ENCODE measurements around the gene CHST8.

CHST8 gene

GRCh38 chr19:33718651-33719254, 97.0 kb downstream of the CHST8 start:
- Histone ChIP-seq H3K18ac (ENCODE audit: low read depth in 1 of 2, low read length in 2 of 2) (no peak overlapping the region), H3K27ac (ENCODE audit: low read length, poor library complexity, severe bottlenecking) (no peak overlapping the region), H3K4me3 (ENCODE audit: insufficient read depth in 1 of 2, low read depth in 1 of 2, low read length in 2 of 2) (no peak overlapping the region), H3K23ac (ENCODE audit: low read length in 2 of 2) (no peak overlapping the region), H3K79me1 (replicated peaks; ENCODE audit: low read length, poor library complexity, severe bottlenecking) (no peaks in the 10 kb centered on the region), H2BK120ac (ENCODE audit: low read depth, low read length) (no peak overlapping the region), H3K36me3 (ENCODE audit: control insufficient read depth in 1 of 2, insufficient read depth in 2 of 2, low read depth in 1 of 2, low read length in 2 of 2) (no peaks in the 10 kb centered on the region), H3K14ac (ENCODE audit: low read length in 2 of 2) (no peak overlapping the region), H4K8ac (ENCODE audit: low read length) (no peak overlapping the region), H2BK12ac (ENCODE audit: low read length in 2 of 2) (no peak overlapping the region), H3K9me3 (ENCODE audit: control insufficient read depth, low read length) (peaks cover 9% of the 10 kb centered on the region), H3K27me3 (ENCODE audit: control insufficient read depth in 1 of 2, insufficient read depth in 1 of 2, low read length in 2 of 2) (no peaks in the 10 kb centered on the region), H3K4ac (ENCODE audit: low read depth in 1 of 2, low read length in 2 of 2) (no peak overlapping the region), H3K4me2 (ENCODE audit: low read length, poor library complexity, severe bottlenecking) (no peak overlapping the region), H2AFZ (ENCODE audit: low read depth, low read length) (no peak overlapping the region), H3K9ac (ENCODE audit: low read length) (no peak overlapping the region), H2BK15ac (ENCODE audit: low read depth, poor library complexity, severe bottlenecking) (no peak overlapping the region), H2BK5ac (ENCODE audit: low read depth, low read length, poor library complexity, severe bottlenecking) (no peak overlapping the region), H3K4me1 (ENCODE audit: control insufficient read depth, insufficient read depth, low read depth, low read length) (no peaks in the 10 kb centered on the region), H4K91ac (ENCODE audit: low read length) (no peak overlapping the region), H2AK5ac (ENCODE audit: low read length, severe bottlenecking) (no peak overlapping the region)
- DNase-seq = no peak
- WGBS = 65% methylated on average over 8 of the region's 12 CpGs

GRCh38 chr19:33719366-33720154, 97.8 kb downstream of the CHST8 start:
- no peaks in the 10 kb centered on the region for H3K27me3 ChIP-seq (ENCODE audit: control insufficient read depth in 1 of 2, insufficient read depth in 1 of 2, low read length in 2 of 2)
- no peak overlapping the region for H3K18ac ChIP-seq (ENCODE audit: low read depth in 1 of 2, low read length in 2 of 2)
- H3K4ac ChIP-seq (ENCODE audit: low read depth in 1 of 2, low read length in 2 of 2) = no peak overlapping the region
- no peak for DNase-seq
- no peak overlapping the region for H3K4me2 ChIP-seq (ENCODE audit: low read length, poor library complexity, severe bottlenecking)
- H3K9ac ChIP-seq (ENCODE audit: low read length) = no peak overlapping the region
- no peak overlapping the region for H3K27ac ChIP-seq (ENCODE audit: low read length, poor library complexity, severe bottlenecking)
- H4K8ac ChIP-seq (ENCODE audit: low read length) = no peak overlapping the region
- 68% methylated on average over 12 of the region's 13 CpGs for WGBS
- no peak overlapping the region for H3K4me3 ChIP-seq (ENCODE audit: insufficient read depth in 1 of 2, low read depth in 1 of 2, low read length in 2 of 2)
- no peak overlapping the region for H2BK12ac ChIP-seq (ENCODE audit: low read length in 2 of 2)
- no peak overlapping the region for H2BK5ac ChIP-seq (ENCODE audit: low read depth, low read length, poor library complexity, severe bottlenecking)
- no peak overlapping the region for H4K91ac ChIP-seq (ENCODE audit: low read length)
- H3K79me1 ChIP-seq (replicated peaks; ENCODE audit: low read length, poor library complexity, severe bottlenecking) = no peaks in the 10 kb centered on the region
- no peak overlapping the region for H2BK15ac ChIP-seq (ENCODE audit: low read depth, poor library complexity, severe bottlenecking)
- H3K23ac ChIP-seq (ENCODE audit: low read length in 2 of 2) = no peak overlapping the region
- H2AK5ac ChIP-seq (ENCODE audit: low read length, severe bottlenecking) = no peak overlapping the region
- no peaks in the 10 kb centered on the region for H3K36me3 ChIP-seq (ENCODE audit: control insufficient read depth in 1 of 2, insufficient read depth in 2 of 2, low read depth in 1 of 2, low read length in 2 of 2)
- no peak overlapping the region for H2AFZ ChIP-seq (ENCODE audit: low read depth, low read length)
- H2BK120ac ChIP-seq (ENCODE audit: low read depth, low read length) = no peak overlapping the region
- H3K4me1 ChIP-seq (ENCODE audit: control insufficient read depth, insufficient read depth, low read depth, low read length) = no peaks in the 10 kb centered on the region
- H3K9me3 ChIP-seq (ENCODE audit: control insufficient read depth, low read length) = peaks cover 9% of the 10 kb centered on the region
- H3K14ac ChIP-seq (ENCODE audit: low read length in 2 of 2) = no peak overlapping the region

GRCh38 chr19:33720155-33720493, 98.4 kb downstream of the CHST8 start:
- H3K23ac ChIP-seq (ENCODE audit: low read length in 2 of 2) = no peak overlapping the region
- DNase-seq = no peak
- H3K18ac ChIP-seq (ENCODE audit: low read depth in 1 of 2, low read length in 2 of 2) = no peak overlapping the region
- WGBS = 81% methylated on average over 3 of the region's 3 CpGs
- H3K27ac ChIP-seq (ENCODE audit: low read length, poor library complexity, severe bottlenecking) = no peak overlapping the region
- H2AK5ac ChIP-seq (ENCODE audit: low read length, severe bottlenecking) = no peak overlapping the region
- H3K79me1 ChIP-seq (replicated peaks; ENCODE audit: low read length, poor library complexity, severe bottlenecking) = no peaks in the 10 kb centered on the region
- H3K27me3 ChIP-seq (ENCODE audit: control insufficient read depth in 1 of 2, insufficient read depth in 1 of 2, low read length in 2 of 2) = no peaks in the 10 kb centered on the region
- H3K4me3 ChIP-seq (ENCODE audit: insufficient read depth in 1 of 2, low read depth in 1 of 2, low read length in 2 of 2) = no peak overlapping the region
- H2BK15ac ChIP-seq (ENCODE audit: low read depth, poor library complexity, severe bottlenecking) = no peak overlapping the region
- no peak overlapping the region for H2BK12ac ChIP-seq (ENCODE audit: low read length in 2 of 2)
- H2BK5ac ChIP-seq (ENCODE audit: low read depth, low read length, poor library complexity, severe bottlenecking) = no peak overlapping the region
- H3K4me2 ChIP-seq (ENCODE audit: low read length, poor library complexity, severe bottlenecking) = no peak overlapping the region
- no peak overlapping the region for H3K14ac ChIP-seq (ENCODE audit: low read length in 2 of 2)
- no peak overlapping the region for H3K4ac ChIP-seq (ENCODE audit: low read depth in 1 of 2, low read length in 2 of 2)
- H2BK120ac ChIP-seq (ENCODE audit: low read depth, low read length) = no peak overlapping the region
- H4K8ac ChIP-seq (ENCODE audit: low read length) = no peak overlapping the region
- H3K9me3 ChIP-seq (ENCODE audit: control insufficient read depth, low read length) = peaks cover 6% of the 10 kb centered on the region
- H3K4me1 ChIP-seq (ENCODE audit: control insufficient read depth, insufficient read depth, low read depth, low read length) = no peaks in the 10 kb centered on the region
- no peaks in the 10 kb centered on the region for H3K36me3 ChIP-seq (ENCODE audit: control insufficient read depth in 1 of 2, insufficient read depth in 2 of 2, low read depth in 1 of 2, low read length in 2 of 2)
- no peak overlapping the region for H2AFZ ChIP-seq (ENCODE audit: low read depth, low read length)
- no peak overlapping the region for H3K9ac ChIP-seq (ENCODE audit: low read length)
- no peak overlapping the region for H4K91ac ChIP-seq (ENCODE audit: low read length)

GRCh38 chr19:33720691-33721682, 99.2 kb downstream of the CHST8 start:
- H3K4ac ChIP-seq (ENCODE audit: low read depth in 1 of 2, low read length in 2 of 2) = no peak overlapping the region
- no peak overlapping the region for H3K9ac ChIP-seq (ENCODE audit: low read length)
- H2BK5ac ChIP-seq (ENCODE audit: low read depth, low read length, poor library complexity, severe bottlenecking) = no peak overlapping the region
- H3K18ac ChIP-seq (ENCODE audit: low read depth in 1 of 2, low read length in 2 of 2) = no peak overlapping the region
- H3K79me1 ChIP-seq (replicated peaks; ENCODE audit: low read length, poor library complexity, severe bottlenecking) = no peaks in the 10 kb centered on the region
- no peak for DNase-seq
- no peaks in the 10 kb centered on the region for H3K36me3 ChIP-seq (ENCODE audit: control insufficient read depth in 1 of 2, insufficient read depth in 2 of 2, low read depth in 1 of 2, low read length in 2 of 2)
- H3K4me2 ChIP-seq (ENCODE audit: low read length, poor library complexity, severe bottlenecking) = no peak overlapping the region
- no peak overlapping the region for H2BK12ac ChIP-seq (ENCODE audit: low read length in 2 of 2)
- no peak overlapping the region for H4K8ac ChIP-seq (ENCODE audit: low read length)
- H4K91ac ChIP-seq (ENCODE audit: low read length) = no peak overlapping the region
- no peak overlapping the region for H2BK120ac ChIP-seq (ENCODE audit: low read depth, low read length)
- no peaks in the 10 kb centered on the region for H3K4me1 ChIP-seq (ENCODE audit: control insufficient read depth, insufficient read depth, low read depth, low read length)
- H3K4me3 ChIP-seq (ENCODE audit: insufficient read depth in 1 of 2, low read depth in 1 of 2, low read length in 2 of 2) = no peak overlapping the region
- 73% methylated on average over 9 of the region's 9 CpGs for WGBS
- no peak overlapping the region for H2BK15ac ChIP-seq (ENCODE audit: low read depth, poor library complexity, severe bottlenecking)
- H2AFZ ChIP-seq (ENCODE audit: low read depth, low read length) = no peak overlapping the region
- no peak overlapping the region for H2AK5ac ChIP-seq (ENCODE audit: low read length, severe bottlenecking)
- H3K27me3 ChIP-seq (ENCODE audit: control insufficient read depth in 1 of 2, insufficient read depth in 1 of 2, low read length in 2 of 2) = no peaks in the 10 kb centered on the region
- H3K27ac ChIP-seq (ENCODE audit: low read length, poor library complexity, severe bottlenecking) = no peak overlapping the region
- H3K14ac ChIP-seq (ENCODE audit: low read length in 2 of 2) = no peak overlapping the region
- no peak overlapping the region for H3K23ac ChIP-seq (ENCODE audit: low read length in 2 of 2)
- no peaks in the 10 kb centered on the region for H3K9me3 ChIP-seq (ENCODE audit: control insufficient read depth, low read length)
